WTC11 (cell line): Measurements from ENCODE around the gene VWA5B1. TPM values are rescaled to one million over a fixed set of nuclear protein-coding genes. Genes with fewer than 3 reads are reported as not detected.
A peak's percentile ranks its signal among the peaks of the same experiment; 100 is the strongest.

Source experiments
- ATAC-seq: fragments of 200-7000 bp; cut with Tn5 transposase; 2 replicates; pipeline ENCODE4 v1.10.0; 2021; ENCODE audit warnings: mild to moderate bottlenecking, moderate library complexity
- CTCF ChIA-PET: fragments of 300-600 bp; sonication (Branson Sonifier 250); formaldehyde crosslinking; loops from one replicate; lab custom pipeline; 2021; ENCODE audit warnings: antibody characterized with exemption; lab: Charles Lee
- POLR2A ChIA-PET: fragments of 350-600 bp; sonication (Branson Sonifier 250); formaldehyde crosslinking; loops from one replicate; lab custom pipeline; 2021; ENCODE audit warnings: antibody characterized with exemption; lab: Charles Lee
- DNase-seq: peaks from one replicate; pipeline ENCODE4 v3.0.0; 2021; ENCODE audit warnings: low spot score
- H3K27ac Mint-ChIP-seq: 2 replicates; pipeline ENCODE4 v1.8.0; 2021; ENCODE audit warnings: mixed read lengths
- H3K27me3 Mint-ChIP-seq: 2 replicates; pipeline ENCODE4 v1.8.0; 2021; ENCODE audit warnings: low read depth, mild to moderate bottlenecking, moderate library complexity, mixed read lengths
- H3K36me3 Mint-ChIP-seq: 2 replicates; pipeline ENCODE4 v1.8.0; 2021; ENCODE audit warnings: mixed read lengths
- H3K4me1 Mint-ChIP-seq: 2 replicates; pipeline ENCODE4 v1.8.0; 2022; ENCODE audit warnings: mixed read lengths
- H3K4me3 Mint-ChIP-seq: 2 replicates; pipeline ENCODE4 v1.8.0; 2021; ENCODE audit warnings: mild to moderate bottlenecking, moderate library complexity, mixed read lengths
- H3K9me3 Mint-ChIP-seq: 2 replicates; pipeline ENCODE4 v1.8.0; 2021; ENCODE audit warnings: mixed read lengths
- CREB1 ChIP-seq: sonication (generic); formaldehyde crosslinking; IDR thresholded peaks from 2 replicates; pipeline ENCODE4 v1.8.0; 2023; ENCODE audit warnings: mild to moderate bottlenecking, missing genetic modification reagents
- ETV6 ChIP-seq: sonication (generic); formaldehyde crosslinking; IDR thresholded peaks from 2 replicates; pipeline ENCODE4 v1.8.1; 2022; ENCODE audit warnings: mild to moderate bottlenecking, missing genetic modification reagents
- NFE2L1 ChIP-seq: sonication (generic); formaldehyde crosslinking; IDR thresholded peaks from 2 replicates; pipeline ENCODE4 v1.8.1; 2023; ENCODE audit warnings: missing genetic modification reagents
- NFYB ChIP-seq: sonication (generic); formaldehyde crosslinking; conservative IDR thresholded peaks from 2 replicates; pipeline ENCODE4 v1.8.0; 2022; ENCODE audit warnings: low read depth, missing genetic modification reagents
- TCF7 ChIP-seq: sonication (generic); formaldehyde crosslinking; IDR thresholded peaks from 2 replicates; pipeline ENCODE4 v1.8.0; 2022; ENCODE audit warnings: mild to moderate bottlenecking, low read depth, missing genetic modification reagents, moderate library complexity
- ZNF317 ChIP-seq: sonication (generic); formaldehyde crosslinking; IDR thresholded peaks from 2 replicates; pipeline ENCODE4 v1.8.1; 2023; ENCODE audit warnings: low read depth, mild to moderate bottlenecking, moderate library complexity, missing genetic modification reagents, borderline replicate concordance
- ZNF423 ChIP-seq: fragments of 250-450 bp; sonication (Bioruptor Pico); IDR thresholded peaks from 2 replicates; pipeline ENCODE4 v2.1.2; 2022; ENCODE audit warnings: mild to moderate bottlenecking, moderate library complexity
- total RNA-seq: library from RNA; stranded (reverse); gene quantifications from 3 replicates; pipeline ENCODE4 v1.2.3, GENCODE V29; 2021
- TF ChIP-seq, protein P1 (sequence below): sonication (generic); formaldehyde crosslinking; IDR thresholded peaks from 2 replicates; pipeline ENCODE4 v1.8.1; 2023; ENCODE audit warnings: mild to moderate bottlenecking, missing genetic modification reagents
- TF ChIP-seq, protein P2 (sequence below): sonication (generic); formaldehyde crosslinking; IDR thresholded peaks from 2 replicates; pipeline ENCODE4 v1.8.1; 2023; ENCODE audit warnings: mild to moderate bottlenecking, moderate library complexity, missing genetic modification reagents
- TF ChIP-seq, protein P3 (sequence below): fragments of 250-450 bp; sonication (Bioruptor Pico); IDR thresholded peaks from 2 replicates; pipeline ENCODE4 v1.9.0; 2021; ENCODE audit warnings: moderate library complexity, mild to moderate bottlenecking, inconsistent platforms, borderline replicate concordance
- TF ChIP-seq, protein P4 (sequence below): sonication (generic); formaldehyde crosslinking; IDR thresholded peaks from 2 replicates; pipeline ENCODE4 v1.8.0; 2022; ENCODE audit warnings: mild to moderate bottlenecking, missing genetic modification reagents
- TF ChIP-seq, protein P5 (sequence below): fragments of 250-450 bp; sonication (Bioruptor Pico); IDR thresholded peaks from 2 replicates; pipeline ENCODE4 v1.9.0; 2021; ENCODE audit warnings: mild to moderate bottlenecking, borderline replicate concordance
- TF ChIP-seq, protein P6 (sequence below): sonication (generic); formaldehyde crosslinking; IDR thresholded peaks from 2 replicates; pipeline ENCODE4 v1.8.1; 2023; ENCODE audit warnings: mild to moderate bottlenecking, missing genetic modification reagents
- TF ChIP-seq, protein P7 (sequence below): fragments of 250-450 bp; sonication (Bioruptor Pico); IDR thresholded peaks from 2 replicates; pipeline ENCODE4 v1.8.0; 2021; ENCODE audit warnings: mild to moderate bottlenecking

The VWA5B1 gene
- total RNA-seq, 1 experiment from 2014 or later = 1.5 TPM

DNA sequence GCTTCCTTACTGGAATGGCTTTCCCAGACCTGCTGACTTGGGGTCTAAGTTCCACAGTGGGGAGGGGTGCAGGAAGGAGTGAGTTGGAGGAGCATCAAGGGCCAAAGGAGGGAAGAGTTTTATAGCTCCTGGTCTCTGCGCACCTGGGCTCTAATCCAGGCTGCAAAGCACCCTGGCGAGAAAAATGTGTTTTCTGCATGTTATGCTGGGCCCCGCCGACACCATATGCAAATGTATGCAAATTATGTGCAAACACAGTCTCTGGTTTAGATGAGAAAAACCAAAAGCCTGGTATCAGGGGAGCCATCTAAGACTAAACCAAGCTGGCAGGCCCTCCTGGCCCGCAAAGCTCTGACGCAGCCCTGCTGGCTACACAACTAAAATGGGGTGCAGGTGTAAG is 95.0 kb downstream of the VWA5B1 start:
- Mint-ChIP-seq H3K27ac (no peak overlapping the region), H3K4me3 (no peak overlapping the region), H3K36me3 (no peaks in the 10 kb centered on the region), H3K27me3 (peaks cover 45% of the 10 kb centered on the region), H3K9me3 (no peaks in the 10 kb centered on the region), H3K4me1 (peaks cover 19% of the 10 kb centered on the region)
- ATAC-seq = peak; percentile 74
- no peak for TF ChIP-seq ZNF317 (CRISPR knock-in tag)
- TF ChIP-seq TCF7 (CRISPR knock-in tag) = no peak
- ChIA-PET CTCF (interaction anchor here (1.2 to 1.8 kb wide), 4 partner anchors 9 to 108 kb away, joined by 3 to 9 read pairs (median 5); no protein-coding TSS in a partner anchor), POLR2A (no interaction called here)
- peak; percentile 38 for DNase-seq

DNA sequence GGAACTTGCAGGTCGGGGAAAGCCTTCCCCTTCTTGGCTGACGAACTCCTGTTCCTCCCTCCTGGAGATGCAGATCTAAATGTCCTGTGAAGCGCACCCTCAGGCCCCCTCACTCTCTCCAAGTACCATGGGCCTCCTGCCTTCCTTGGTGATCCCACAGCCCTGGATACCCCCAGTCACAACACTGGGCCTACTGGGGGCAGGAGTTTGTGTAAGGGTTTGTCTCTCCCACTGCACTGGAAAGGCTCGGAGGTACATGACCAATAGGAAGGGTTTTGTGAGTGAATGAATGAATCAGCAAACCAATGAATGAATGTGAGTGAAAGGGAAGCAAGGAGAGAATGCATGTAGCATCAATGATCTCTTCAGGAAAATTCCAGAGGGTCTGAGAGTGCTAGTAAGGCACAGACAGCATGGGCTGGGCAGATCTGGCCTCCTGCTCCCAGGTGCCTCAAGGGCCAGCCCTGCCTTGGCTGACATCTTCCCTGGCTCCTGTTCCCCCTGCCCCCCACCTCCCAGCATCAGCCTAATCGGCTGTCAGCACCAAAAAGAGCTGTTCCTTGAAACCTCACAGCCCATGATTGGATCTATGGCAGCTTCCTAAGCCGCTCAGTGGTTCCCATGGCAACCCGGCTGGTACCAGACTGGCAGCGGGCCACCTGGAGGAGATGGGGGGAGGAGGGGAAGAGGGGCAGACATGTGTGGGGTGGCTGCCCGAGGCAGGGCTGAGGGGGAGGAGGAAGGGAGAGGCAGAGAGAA is 95.8 kb downstream of the VWA5B1 start:
- ChIA-PET POLR2A (interaction anchor here (0.7 kb wide), 1 partner anchor 140 kb away, joined by 3 read pairs; no protein-coding TSS in a partner anchor), CTCF (interaction anchor here (1.2 to 1.8 kb wide), 4 partner anchors 10 to 107 kb away, joined by 3 to 9 read pairs (median 5); no protein-coding TSS in a partner anchor)
- DNase-seq = peak; percentile 28
- Mint-ChIP-seq H3K4me3 (no peak overlapping the region), H3K27ac (no peak overlapping the region), H3K9me3 (no peaks in the 10 kb centered on the region), H3K36me3 (no peaks in the 10 kb centered on the region), H3K27me3 (peaks cover 51% of the 10 kb centered on the region), H3K4me1 (peaks cover 19% of the 10 kb centered on the region)
- TF ChIP-seq, protein P1, sequence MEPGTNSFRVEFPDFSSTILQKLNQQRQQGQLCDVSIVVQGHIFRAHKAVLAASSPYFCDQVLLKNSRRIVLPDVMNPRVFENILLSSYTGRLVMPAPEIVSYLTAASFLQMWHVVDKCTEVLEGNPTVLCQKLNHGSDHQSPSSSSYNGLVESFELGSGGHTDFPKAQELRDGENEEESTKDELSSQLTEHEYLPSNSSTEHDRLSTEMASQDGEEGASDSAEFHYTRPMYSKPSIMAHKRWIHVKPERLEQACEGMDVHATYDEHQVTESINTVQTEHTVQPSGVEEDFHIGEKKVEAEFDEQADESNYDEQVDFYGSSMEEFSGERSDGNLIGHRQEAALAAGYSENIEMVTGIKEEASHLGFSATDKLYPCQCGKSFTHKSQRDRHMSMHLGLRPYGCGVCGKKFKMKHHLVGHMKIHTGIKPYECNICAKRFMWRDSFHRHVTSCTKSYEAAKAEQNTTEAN = no peak
- TF ChIP-seq, protein P2, sequence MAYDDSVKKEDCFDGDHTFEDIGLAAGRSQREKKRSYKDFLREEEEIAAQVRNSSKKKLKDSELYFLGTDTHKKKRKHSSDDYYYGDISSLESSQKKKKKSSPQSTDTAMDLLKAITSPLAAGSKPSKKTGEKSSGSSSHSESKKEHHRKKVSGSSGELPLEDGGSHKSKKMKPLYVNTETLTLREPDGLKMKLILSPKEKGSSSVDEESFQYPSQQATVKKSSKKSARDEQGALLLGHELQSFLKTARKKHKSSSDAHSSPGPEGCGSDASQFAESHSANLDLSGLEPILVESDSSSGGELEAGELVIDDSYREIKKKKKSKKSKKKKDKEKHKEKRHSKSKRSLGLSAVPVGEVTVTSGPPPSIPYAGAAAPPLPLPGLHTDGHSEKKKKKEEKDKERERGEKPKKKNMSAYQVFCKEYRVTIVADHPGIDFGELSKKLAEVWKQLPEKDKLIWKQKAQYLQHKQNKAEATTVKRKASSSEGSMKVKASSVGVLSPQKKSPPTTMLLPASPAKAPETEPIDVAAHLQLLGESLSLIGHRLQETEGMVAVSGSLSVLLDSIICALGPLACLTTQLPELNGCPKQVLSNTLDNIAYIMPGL (CRISPR knock-in tag) = no peak
- TF ChIP-seq NFYB (no peak), CREB1 (no peak), ETV6 (CRISPR knock-in tag) (no peak), NFE2L1 (CRISPR knock-in tag) (no peak), ZNF423 (CRISPR knock-in tag) (no peak)
- TF ChIP-seq, protein P3, sequence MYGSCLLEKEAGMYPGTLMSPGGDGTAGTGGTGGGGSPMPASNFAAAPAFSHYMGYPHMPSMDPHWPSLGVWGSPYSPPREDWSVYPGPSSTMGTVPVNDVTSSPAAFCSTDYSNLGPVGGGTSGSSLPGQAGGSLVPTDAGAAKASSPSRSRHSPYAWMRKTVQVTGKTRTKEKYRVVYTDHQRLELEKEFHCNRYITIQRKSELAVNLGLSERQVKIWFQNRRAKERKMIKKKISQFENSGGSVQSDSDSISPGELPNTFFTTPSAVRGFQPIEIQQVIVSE (CRISPR knock-in tag) = no peak
- TF ChIP-seq, protein P4, sequence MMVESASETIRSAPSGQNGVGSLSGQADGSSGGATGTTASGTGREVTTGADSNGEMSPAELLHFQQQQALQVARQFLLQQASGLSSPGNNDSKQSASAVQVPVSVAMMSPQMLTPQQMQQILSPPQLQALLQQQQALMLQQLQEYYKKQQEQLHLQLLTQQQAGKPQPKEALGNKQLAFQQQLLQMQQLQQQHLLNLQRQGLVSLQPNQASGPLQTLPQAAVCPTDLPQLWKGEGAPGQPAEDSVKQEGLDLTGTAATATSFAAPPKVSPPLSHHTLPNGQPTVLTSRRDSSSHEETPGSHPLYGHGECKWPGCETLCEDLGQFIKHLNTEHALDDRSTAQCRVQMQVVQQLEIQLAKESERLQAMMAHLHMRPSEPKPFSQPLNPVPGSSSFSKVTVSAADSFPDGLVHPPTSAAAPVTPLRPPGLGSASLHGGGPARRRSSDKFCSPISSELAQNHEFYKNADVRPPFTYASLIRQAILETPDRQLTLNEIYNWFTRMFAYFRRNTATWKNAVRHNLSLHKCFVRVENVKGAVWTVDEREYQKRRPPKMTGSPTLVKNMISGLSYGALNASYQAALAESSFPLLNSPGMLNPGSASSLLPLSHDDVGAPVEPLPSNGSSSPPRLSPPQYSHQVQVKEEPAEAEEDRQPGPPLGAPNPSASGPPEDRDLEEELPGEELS (CRISPR knock-in tag) = no peak
- TF ChIP-seq, protein P5, sequence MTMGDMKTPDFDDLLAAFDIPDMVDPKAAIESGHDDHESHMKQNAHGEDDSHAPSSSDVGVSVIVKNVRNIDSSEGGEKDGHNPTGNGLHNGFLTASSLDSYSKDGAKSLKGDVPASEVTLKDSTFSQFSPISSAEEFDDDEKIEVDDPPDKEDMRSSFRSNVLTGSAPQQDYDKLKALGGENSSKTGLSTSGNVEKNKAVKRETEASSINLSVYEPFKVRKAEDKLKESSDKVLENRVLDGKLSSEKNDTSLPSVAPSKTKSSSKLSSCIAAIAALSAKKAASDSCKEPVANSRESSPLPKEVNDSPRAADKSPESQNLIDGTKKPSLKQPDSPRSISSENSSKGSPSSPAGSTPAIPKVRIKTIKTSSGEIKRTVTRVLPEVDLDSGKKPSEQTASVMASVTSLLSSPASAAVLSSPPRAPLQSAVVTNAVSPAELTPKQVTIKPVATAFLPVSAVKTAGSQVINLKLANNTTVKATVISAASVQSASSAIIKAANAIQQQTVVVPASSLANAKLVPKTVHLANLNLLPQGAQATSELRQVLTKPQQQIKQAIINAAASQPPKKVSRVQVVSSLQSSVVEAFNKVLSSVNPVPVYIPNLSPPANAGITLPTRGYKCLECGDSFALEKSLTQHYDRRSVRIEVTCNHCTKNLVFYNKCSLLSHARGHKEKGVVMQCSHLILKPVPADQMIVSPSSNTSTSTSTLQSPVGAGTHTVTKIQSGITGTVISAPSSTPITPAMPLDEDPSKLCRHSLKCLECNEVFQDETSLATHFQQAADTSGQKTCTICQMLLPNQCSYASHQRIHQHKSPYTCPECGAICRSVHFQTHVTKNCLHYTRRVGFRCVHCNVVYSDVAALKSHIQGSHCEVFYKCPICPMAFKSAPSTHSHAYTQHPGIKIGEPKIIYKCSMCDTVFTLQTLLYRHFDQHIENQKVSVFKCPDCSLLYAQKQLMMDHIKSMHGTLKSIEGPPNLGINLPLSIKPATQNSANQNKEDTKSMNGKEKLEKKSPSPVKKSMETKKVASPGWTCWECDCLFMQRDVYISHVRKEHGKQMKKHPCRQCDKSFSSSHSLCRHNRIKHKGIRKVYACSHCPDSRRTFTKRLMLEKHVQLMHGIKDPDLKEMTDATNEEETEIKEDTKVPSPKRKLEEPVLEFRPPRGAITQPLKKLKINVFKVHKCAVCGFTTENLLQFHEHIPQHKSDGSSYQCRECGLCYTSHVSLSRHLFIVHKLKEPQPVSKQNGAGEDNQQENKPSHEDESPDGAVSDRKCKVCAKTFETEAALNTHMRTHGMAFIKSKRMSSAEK (CRISPR knock-in tag) = no peak
- TF ChIP-seq, protein P6, sequence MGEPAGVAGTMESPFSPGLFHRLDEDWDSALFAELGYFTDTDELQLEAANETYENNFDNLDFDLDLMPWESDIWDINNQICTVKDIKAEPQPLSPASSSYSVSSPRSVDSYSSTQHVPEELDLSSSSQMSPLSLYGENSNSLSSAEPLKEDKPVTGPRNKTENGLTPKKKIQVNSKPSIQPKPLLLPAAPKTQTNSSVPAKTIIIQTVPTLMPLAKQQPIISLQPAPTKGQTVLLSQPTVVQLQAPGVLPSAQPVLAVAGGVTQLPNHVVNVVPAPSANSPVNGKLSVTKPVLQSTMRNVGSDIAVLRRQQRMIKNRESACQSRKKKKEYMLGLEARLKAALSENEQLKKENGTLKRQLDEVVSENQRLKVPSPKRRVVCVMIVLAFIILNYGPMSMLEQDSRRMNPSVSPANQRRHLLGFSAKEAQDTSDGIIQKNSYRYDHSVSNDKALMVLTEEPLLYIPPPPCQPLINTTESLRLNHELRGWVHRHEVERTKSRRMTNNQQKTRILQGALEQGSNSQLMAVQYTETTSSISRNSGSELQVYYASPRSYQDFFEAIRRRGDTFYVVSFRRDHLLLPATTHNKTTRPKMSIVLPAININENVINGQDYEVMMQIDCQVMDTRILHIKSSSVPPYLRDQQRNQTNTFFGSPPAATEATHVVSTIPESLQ (CRISPR knock-in tag) = no peak
- TF ChIP-seq, protein P7, sequence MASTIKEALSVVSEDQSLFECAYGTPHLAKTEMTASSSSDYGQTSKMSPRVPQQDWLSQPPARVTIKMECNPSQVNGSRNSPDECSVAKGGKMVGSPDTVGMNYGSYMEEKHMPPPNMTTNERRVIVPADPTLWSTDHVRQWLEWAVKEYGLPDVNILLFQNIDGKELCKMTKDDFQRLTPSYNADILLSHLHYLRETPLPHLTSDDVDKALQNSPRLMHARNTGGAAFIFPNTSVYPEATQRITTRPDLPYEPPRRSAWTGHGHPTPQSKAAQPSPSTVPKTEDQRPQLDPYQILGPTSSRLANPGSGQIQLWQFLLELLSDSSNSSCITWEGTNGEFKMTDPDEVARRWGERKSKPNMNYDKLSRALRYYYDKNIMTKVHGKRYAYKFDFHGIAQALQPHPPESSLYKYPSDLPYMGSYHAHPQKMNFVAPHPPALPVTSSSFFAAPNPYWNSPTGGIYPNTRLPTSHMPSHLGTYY (CRISPR knock-in tag) = no peak
- ATAC-seq = peak; percentile 12; the same call in 1 of the 2 replicates
